8988T (cell line): ENCODE measurements around the gene ARMC2.
A peak's percentile ranks its signal among the peaks of the same experiment; 100 is the strongest.

Experiments used
- DNase-seq: peaks from one replicate; pipeline ENCODE4 v3.0.0; 2011

Gene ARMC2

GRCh38 chr6:108996208-108996607, 148.0 kb downstream of the ARMC2 start:
- no peak for DNase-seq

- no peak for DNase-seq
These were observed 150.3 kb downstream of the ARMC2 start for GRCh38 chr6:108998485-108998884.

GRCh38 chr6:108999428-108999827, 151.2 kb downstream of the ARMC2 start:
- no peak for DNase-seq

GRCh38 chr6:109000289-109000688, 152.1 kb downstream of the ARMC2 start:
- no peak for DNase-seq

- DNase-seq: no peak
These were observed 153.2 kb downstream of the ARMC2 start for GRCh38 chr6:109001291-109001894.

GRCh38 chr6:109002051-109002697, 154.0 kb downstream of the ARMC2 start:
- no peak for DNase-seq

GRCh38 chr6:109002882-109003281, 154.7 kb downstream of the ARMC2 start:
- no peak for DNase-seq

- no peak for DNase-seq
These were observed 158.6 kb downstream of the ARMC2 start for GRCh38 chr6:109006818-109007217.

- no peak for DNase-seq
These were observed 159.3 kb downstream of the ARMC2 start for GRCh38 chr6:109007521-109007920.

GRCh38 chr6:109008054-109008453, 159.8 kb downstream of the ARMC2 start:
- DNase-seq: no peak

GRCh38 chr6:109008537-109009235, 160.5 kb downstream of the ARMC2 start:
- DNase-seq: no peak

GRCh38 chr6:109009236-109009961, 161.2 kb downstream of the ARMC2 start:
- peak; percentile 49 for DNase-seq

- no peak for DNase-seq
These were observed 161.9 kb downstream of the ARMC2 start for GRCh38 chr6:109009962-109010704.

- no peak for DNase-seq
These were observed 162.5 kb downstream of the ARMC2 start for GRCh38 chr6:109010705-109011102.

GRCh38 chr6:109013656-109014305, 165.6 kb downstream of the ARMC2 start:
- no peak for DNase-seq

GRCh38 chr6:109014606-109015005, 166.4 kb downstream of the ARMC2 start:
- no peak for DNase-seq

- no peak for DNase-seq
These were observed 167.0 kb downstream of the ARMC2 start for GRCh38 chr6:109015176-109015575.

- no peak for DNase-seq
These were observed 171.7 kb downstream of the ARMC2 start for GRCh38 chr6:109019911-109020310.

- no peak for DNase-seq
These were observed 173.6 kb downstream of the ARMC2 start for GRCh38 chr6:109021870-109022269.

GRCh38 chr6:109023356-109023925, 175.2 kb downstream of the ARMC2 start:
- DNase-seq: no peak
